Uterus (tissue), 2 donors: Measurements from ENCODE around the gene REN.

Source experiments
- POLR2A ChIP-seq, 2 donors: fragments of 450-650 bp; IDR thresholded peaks; one replicate each; pipeline ENCODE4 v1.6.1; 2016; ENCODE audit warnings: antibody characterized with exemption in 2 of 2, mild to moderate bottlenecking in 1 of 2, moderate library complexity in 1 of 2
- TF ChIP-seq, protein P1 (sequence below), 4 experiments: fragments of 200-600 bp in 2 of 4; fragments of 450-650 bp in 2 of 4; sonication (generic) in 2 of 4; IDR thresholded peaks; one replicate each; pipeline ENCODE4 v1.5.1; 2016 to 2019; ENCODE audit warnings: antibody characterized with exemption in 4 of 4, mild to moderate bottlenecking in 2 of 4, moderate library complexity in 1 of 4

GRCh38 chr1:204128464-204128963, 37.6 kb downstream of the REN start:
- TF ChIP-seq, protein P1, sequence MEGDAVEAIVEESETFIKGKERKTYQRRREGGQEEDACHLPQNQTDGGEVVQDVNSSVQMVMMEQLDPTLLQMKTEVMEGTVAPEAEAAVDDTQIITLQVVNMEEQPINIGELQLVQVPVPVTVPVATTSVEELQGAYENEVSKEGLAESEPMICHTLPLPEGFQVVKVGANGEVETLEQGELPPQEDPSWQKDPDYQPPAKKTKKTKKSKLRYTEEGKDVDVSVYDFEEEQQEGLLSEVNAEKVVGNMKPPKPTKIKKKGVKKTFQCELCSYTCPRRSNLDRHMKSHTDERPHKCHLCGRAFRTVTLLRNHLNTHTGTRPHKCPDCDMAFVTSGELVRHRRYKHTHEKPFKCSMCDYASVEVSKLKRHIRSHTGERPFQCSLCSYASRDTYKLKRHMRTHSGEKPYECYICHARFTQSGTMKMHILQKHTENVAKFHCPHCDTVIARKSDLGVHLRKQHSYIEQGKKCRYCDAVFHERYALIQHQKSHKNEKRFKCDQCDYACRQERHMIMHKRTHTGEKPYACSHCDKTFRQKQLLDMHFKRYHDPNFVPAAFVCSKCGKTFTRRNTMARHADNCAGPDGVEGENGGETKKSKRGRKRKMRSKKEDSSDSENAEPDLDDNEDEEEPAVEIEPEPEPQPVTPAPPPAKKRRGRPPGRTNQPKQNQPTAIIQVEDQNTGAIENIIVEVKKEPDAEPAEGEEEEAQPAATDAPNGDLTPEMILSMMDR (IDR thresholded peaks at IDR 0.05) = no peak
- TF ChIP-seq POLR2A (IDR thresholded peaks at IDR 0.05) = no peak
